OCI-LY1 (cell line): ENCODE results near the gene B3GLCT.

ENCODE experiments used
- CTCF ChIP-seq: fragments of 200-600 bp; sonication (generic), shearing (Covaris generic); IDR thresholded peaks from 2 replicates; pipeline ENCODE4 v1.5.1; 2017; ENCODE audit warnings: mild to moderate bottlenecking, antibody characterized with exemption, low read length, moderate library complexity, mixed read lengths
- EZH2 ChIP-seq: fragments of 200-600 bp; sonication (generic), shearing (Covaris generic); IDR thresholded peaks from 2 replicates; pipeline ENCODE4 v1.8.0; 2017; ENCODE audit warnings: borderline replicate concordance, mixed run types, mild to moderate bottlenecking, antibody characterized with exemption, low read length, moderate library complexity, mixed read lengths

- TF ChIP-seq CTCF (no peak), EZH2 (no peak)
Measured at GRCh38 chr13:31154939-31155338, 44.8 kb upstream of the B3GLCT start.
